ENCODE data around the gene PRRT3.

GRCh38 chr3:9949626-9950025 lies 2.6 kb downstream of the PRRT3 start:
- TF ChIP-seq ELF4 (IDR thresholded peaks at IDR 0.05) (no peak), FOXA1 (IDR thresholded peaks at IDR 0.05) (no peak), SUZ12 (IDR thresholded peaks at IDR 0.05) (no peak), TARDBP (IDR thresholded peaks at IDR 0.05) (no peak), ZNF384 (IDR thresholded peaks at IDR 0.05) (no peak), BHLHE40 (IDR thresholded peaks at IDR 0.05; ENCODE audit: borderline replicate concordance) (no peak), NFRKB (IDR thresholded peaks at IDR 0.05) (no peak), FOXM1 (IDR thresholded peaks at IDR 0.05; ENCODE audit: borderline replicate concordance) (no peak), SP1 (IDR thresholded peaks at IDR 0.05) (no peak), HDGF (IDR thresholded peaks at IDR 0.05; ENCODE audit: borderline replicate concordance) (no peak)
- TF ChIP-seq, protein P1, sequence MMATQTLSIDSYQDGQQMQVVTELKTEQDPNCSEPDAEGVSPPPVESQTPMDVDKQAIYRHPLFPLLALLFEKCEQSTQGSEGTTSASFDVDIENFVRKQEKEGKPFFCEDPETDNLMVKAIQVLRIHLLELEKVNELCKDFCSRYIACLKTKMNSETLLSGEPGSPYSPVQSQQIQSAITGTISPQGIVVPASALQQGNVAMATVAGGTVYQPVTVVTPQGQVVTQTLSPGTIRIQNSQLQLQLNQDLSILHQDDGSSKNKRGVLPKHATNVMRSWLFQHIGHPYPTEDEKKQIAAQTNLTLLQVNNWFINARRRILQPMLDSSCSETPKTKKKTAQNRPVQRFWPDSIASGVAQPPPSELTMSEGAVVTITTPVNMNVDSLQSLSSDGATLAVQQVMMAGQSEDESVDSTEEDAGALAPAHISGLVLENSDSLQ (IDR thresholded peaks at IDR 0.05): no peak

Data from HEK293T (cell line).